T-helper 2 cell (primary cell): ENCODE results near the gene WDR38.

Experiments
- DNase-seq, 5 experiments: peaks; one replicate each; pipeline versions ENCODE4 v3.0.0 to v3.0.0-alpha.2; 2012 to 2022

The WDR38 gene

GRCh38 chr9:124859803-124860581 lies 6.7 kb downstream of the WDR38 start:
- DNase-seq = peak in 1 of 5 experiments; percentile 48

GRCh38 chr9:124860582-124861341 lies 7.5 kb downstream of the WDR38 start:
- DNase-seq = no peak

GRCh38 chr9:124861342-124862229 lies 8.3 kb downstream of the WDR38 start, which contains the start of the genes ARPC5L and RPL35:
ARPC5L (plus strand) TSS chr9:124862130; CDS start chr9:124869291, 7,161 bp downstream.
RPL35 (minus strand) TSS chr9:124861957; CDS start chr9:124861912, 45 bp downstream.
- peak; percentile 91 to 97 (median 92) for DNase-seq

GRCh38 chr9:124863371-124863871 lies 10.2 kb downstream of the WDR38 start:
- DNase-seq = no peak

DNA sequence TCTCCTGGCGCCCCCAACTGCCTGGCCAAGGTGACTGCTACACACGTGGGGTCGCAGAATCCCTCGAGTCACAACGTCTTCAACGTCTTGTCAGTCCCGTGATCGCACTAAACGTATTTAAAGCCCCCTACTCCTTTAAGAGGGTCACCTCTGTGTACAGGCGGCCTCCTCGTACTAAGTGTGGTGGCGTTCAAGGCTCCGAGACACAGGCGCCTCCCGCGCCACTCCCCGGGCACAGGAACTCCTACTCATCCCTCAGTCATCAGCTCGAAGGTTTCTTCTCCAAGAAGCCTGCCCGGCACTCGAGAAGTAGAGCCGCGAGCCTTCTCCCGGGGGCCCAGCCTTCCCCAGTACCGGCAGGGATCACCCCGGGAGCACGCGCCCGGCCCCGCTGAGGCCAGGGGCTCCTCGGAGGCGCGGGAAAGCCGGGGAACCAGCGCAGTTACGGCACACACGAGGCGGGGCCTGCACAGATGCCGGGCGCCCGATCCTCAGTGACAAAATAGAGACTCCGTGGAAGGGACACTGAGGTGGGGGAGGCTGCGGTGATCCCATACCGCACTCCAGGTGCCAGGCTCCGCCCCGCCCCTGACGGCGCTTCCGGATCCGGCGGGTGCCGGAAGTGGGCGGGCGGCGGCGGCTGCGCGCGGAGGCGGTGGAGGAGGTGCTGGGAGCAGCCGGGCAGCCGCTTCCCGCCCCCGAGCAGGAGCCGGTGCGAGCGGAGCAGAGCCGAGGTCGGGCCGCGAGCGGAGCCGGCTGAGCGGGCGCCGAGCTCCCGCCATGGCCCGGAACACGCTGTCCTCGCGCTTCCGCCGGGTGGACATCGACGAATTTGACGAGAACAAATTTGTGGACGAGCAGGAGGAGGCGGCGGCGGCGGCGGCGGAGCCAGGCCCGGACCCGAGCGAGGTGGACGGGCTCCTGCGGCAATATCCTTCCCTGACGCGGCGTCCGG lies 15.5 kb downstream of the WDR38 start:
- DNase-seq = peak; percentile 87 to 94 (median 88)

- peak in 3 of 5 experiments; percentile 36 to 54 (median 45) for DNase-seq
Observed at GRCh38 chr9:124869466-124869985, 16.3 kb downstream of the WDR38 start.

GRCh38 chr9:124869986-124870560 lies 16.8 kb downstream of the WDR38 start:
- peak in 4 of 5 experiments; percentile 43 to 92 (median 87) for DNase-seq

DNA sequence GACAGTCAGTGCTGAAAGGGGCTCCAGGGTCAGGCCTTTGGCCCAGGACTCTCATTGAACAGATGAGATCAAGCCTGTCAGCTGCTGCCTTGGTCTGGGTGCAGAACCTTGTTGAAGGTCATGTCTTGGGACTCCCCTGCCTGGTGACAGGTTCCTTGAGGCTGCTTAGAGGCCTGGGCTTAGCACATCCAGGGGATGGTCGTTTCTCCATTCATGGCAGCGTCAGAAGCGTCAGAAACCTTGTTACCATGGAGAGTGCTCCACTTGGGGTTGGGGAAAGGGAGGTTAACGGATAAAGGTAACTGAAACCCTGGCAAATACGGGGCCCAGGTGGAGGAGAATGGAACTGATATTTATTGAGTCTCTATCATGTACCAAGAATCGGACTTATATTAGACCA lies 17.5 kb downstream of the WDR38 start:
- peak in 1 of 5 experiments; percentile 20 for DNase-seq

GRCh38 chr9:124871156-124871561 lies 17.9 kb downstream of the WDR38 start:
- no peak for DNase-seq

- peak in 1 of 5 experiments; percentile 73 for DNase-seq
Observed at GRCh38 chr9:124873664-124874063, 20.4 kb downstream of the WDR38 start.

DNA sequence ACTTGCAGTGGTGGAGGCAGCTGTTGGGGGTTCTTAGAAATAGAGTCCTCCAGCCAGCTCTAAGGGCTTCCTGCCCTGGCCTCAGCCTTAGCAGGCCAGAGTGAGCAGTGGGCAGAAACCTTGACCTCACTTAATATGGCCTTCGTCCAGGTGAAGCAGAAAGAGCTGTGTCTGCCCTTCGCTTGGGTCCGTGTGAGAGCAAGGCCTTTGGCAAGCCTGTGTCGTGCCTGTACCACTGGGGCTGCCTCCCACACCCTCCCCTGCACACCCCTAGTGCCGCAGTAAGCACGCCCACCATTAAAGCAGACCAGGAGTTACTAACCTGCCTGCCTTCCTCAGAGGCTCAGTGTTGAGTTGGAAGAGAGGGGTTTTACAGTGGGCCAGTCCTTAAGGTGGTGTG lies 22.2 kb downstream of the WDR38 start:
- no peak for DNase-seq

DNA sequence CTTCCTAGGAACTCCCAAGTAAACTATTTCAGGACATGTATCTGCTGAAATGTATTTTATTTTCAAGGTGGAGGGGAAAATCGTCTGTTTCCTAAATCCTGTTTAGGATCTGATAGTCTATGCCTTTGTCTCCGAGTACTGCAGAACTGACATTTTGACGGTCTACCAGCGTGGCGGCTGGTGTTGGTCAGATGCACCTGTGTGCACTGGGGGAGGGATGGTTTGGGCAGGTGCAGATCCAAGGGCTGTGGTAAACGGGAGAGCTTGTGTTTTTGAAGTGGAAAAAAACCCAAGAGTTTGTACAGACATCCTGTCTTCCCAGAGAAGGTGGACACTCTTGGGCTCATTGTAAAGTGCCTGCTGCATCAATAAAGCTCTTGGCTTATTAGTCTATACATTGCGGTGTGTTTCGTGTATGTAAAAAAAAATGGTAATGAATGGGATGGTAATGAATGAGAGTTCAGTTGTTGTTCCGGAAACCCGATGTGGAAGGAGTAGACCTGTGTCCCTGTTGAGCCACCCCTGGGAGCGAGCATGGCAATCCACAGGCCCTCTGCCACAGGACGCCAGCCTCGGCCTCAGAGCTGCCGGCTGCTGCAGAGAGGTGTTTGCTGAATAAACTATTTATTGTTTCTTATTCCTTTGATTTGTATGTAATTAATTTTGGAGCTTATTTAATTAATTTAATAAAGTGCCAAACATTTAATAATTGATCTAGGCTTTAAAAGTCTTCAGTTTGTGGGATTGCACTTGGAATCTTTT lies 23.9 kb downstream of the WDR38 start:
- DNase-seq = no peak

GRCh38 chr9:124878021-124878420 lies 24.8 kb downstream of the WDR38 start:
- no peak for DNase-seq

GRCh38 chr9:124878518-124878917 lies 25.3 kb downstream of the WDR38 start:
- no peak for DNase-seq

DNA sequence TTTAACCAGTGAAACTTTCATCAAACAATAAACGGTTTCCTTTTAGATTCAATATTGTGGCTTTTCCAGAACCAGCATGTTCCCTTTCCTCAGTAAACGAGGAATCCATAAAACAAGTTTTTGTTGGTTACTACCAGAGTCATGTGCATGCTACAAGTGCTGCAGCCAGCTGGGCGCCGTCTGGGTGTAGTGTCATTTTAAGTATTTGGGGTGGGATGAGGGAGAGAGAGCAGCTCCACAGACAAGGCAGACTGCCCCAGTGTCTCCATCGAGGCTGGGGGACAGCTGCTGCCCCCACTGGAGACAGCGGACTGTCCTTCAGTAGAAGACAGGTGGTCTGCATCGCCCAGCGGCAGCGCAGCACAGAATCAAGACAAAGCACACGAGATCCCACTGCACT lies 26.0 kb downstream of the WDR38 start:
- no peak for DNase-seq

DNA sequence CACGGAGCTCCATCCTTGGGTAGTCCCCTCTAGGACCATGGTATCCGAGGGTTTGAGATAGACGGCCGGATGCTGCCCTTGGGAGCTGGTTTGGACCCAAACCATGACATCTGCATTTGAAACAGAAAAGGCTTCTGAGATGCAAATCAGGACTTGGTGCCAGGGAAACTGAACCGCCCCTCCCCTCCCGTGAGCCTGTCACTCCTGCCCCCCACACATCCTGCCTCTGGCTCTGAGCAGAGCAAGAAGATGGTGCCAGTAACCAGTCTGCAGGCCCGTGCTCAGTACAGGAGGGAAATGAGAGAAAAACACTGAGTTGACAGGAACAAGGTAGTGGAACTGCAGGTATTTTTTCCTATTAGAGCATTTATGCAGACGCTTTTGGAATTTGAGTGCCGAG lies 27.2 kb downstream of the WDR38 start:
- DNase-seq = no peak

- DNase-seq = no peak
Observed at GRCh38 chr9:124881138-124881743, 28.0 kb downstream of the WDR38 start.

GRCh38 chr9:124882231-124882630 lies 29.0 kb downstream of the WDR38 start:
- DNase-seq = no peak

DNA sequence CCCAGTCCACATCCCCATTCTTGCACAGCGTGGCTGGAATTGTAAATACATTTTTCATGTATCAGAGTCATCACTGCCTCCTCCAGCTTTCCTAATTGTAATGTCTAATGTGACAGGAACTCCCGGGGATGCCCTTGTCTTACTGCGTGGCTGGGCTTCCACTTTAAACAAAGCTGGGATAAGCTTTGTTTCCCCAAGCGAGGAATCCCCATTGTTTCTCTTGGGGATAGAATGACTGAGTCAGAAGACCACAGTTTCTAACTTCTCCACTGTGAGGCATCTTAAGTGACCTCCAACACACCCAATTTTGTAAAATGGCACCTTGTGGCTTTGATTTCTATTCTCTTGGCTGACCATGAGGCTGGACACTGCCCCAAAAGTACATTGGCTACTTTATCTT lies 31.1 kb downstream of the WDR38 start:
- no peak for DNase-seq
